AML-193 (cell line): ENCODE results near the gene GOLM1.
"Not testable (repeated sequence)": the region's sequence is repeated elsewhere in the genome, so short reads cannot be mapped to it uniquely, and the experiment has no call there.

ENCODE experiments used
- DNase-seq, 2 experiments: peaks; one replicate each; lab custom pipeline; 2025; lab: John Stamatoyannopoulos, UW

GOLM1 gene

GRCh38 chr9:86098824-86099700 lies at the start of gene GOLM1:
GOLM1 (minus strand) TSS chr9:86099558; CDS start chr9:86079320, 20,238 bp downstream.
- no peak for DNase-seq

DNA sequence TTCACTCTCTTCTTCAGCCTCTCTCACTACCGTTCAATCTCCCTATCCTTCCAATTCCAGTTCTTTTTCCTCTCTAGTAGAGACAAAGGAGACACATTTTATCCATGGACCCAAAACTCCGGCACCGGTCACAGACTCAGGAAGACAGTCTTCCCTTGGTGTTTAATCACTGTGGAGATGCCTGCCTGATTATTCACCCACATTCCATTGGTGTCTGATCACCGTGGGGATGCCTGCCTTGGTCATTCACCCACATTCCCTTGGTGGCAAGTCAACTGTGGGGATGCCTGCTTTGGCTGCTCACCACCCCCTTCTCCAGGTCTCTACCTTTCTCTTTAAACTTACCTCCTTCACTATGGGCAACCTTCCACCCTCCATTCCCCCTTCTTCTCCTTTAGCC lies 47.3 kb upstream of the GOLM1 start:
- not testable (repeated sequence) for DNase-seq

GRCh38 chr9:86145960-86146359 lies 46.6 kb upstream of the GOLM1 start:
- DNase-seq, result not testable (repeated sequence)

GRCh38 chr9:86142973-86143372 lies 43.6 kb upstream of the GOLM1 start:
- DNase-seq, result no peak

GRCh38 chr9:86141843-86142242 lies 42.5 kb upstream of the GOLM1 start:
- no peak for DNase-seq

- no peak for DNase-seq
Observed at GRCh38 chr9:86135371-86135770, 36.0 kb upstream of the GOLM1 start.

GRCh38 chr9:86134361-86134760 lies 35.0 kb upstream of the GOLM1 start:
- no peak for DNase-seq

GRCh38 chr9:86128235-86128822 lies 29.0 kb upstream of the GOLM1 start:
- DNase-seq, result no peak

DNA sequence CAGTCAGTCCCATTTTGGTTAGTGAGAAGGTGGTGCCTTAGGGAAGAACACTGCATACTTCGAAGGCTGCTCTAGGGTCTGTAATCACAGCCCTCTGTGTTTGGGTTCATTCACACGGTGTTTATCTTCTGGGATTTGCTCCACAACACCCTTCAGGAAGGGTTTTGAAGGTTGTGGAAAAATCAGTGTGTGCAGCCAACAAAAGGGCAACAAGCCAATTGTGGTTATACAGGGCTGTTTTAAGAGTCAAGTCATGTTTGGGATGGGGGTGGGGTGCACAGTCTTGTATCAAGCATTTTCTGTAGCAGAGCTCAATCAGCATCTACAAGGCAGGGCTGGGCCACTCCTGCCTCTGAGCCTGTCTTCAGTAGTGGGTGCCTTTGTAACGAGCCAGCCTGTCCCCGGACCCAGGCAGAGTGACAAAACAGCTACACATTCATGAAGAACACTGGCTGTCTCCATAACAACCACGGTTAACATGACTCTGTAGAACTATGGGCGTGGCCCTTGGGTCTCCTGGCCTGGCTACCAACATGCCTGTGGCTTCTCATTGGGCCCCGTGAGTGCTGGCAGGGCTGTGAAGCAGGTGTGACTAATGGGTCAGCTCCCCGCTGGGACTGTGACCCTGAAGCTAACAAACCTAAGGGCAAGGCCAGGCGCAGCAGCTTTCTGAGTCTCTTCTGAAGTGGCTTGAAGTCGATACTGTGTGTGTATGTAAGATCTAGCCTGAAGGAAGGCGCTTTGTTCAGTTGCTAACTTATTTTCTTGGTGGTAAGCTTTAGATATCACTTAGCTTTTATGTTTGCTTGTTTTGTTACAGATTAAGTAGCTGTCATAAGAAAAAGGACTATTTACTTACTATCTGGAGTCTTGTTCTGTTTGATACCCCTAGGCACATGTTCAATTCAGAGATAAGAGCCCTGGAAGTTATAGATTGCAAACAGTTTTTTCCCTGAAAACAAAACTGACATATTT lies 27.9 kb upstream of the GOLM1 start:
- no peak for DNase-seq

GRCh38 chr9:86122311-86122710 lies 23.0 kb upstream of the GOLM1 start:
- DNase-seq, result no peak

GRCh38 chr9:86119457-86119856 lies 20.1 kb upstream of the GOLM1 start:
- no peak for DNase-seq

GRCh38 chr9:86116425-86116824 lies 17.1 kb upstream of the GOLM1 start:
- DNase-seq, result no peak

GRCh38 chr9:86115886-86116285 lies 16.5 kb upstream of the GOLM1 start:
- no peak for DNase-seq

DNA sequence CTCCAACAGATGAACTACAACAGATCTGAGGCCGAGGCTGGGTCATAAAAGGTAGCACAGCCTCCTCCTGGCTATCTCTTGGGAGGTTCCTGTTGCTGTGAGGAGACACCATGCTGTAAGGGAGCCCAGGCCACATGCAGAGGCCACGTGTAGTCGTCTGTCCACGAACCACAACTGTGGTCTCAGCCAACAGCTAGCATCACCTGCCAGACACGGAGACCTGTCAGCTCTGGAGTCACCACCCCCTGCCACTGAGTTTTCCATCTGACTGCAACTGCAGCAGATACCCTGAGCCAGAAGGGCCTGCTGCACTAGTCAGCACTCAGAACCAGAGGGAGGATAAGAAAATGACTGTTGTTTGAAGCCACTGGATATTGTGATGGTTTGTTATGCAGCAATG lies 12.7 kb upstream of the GOLM1 start:
- DNase-seq, result no peak

- DNase-seq, result no peak
Observed at GRCh38 chr9:86102626-86103025, 3.3 kb upstream of the GOLM1 start.

- DNase-seq, result no peak
Observed at GRCh38 chr9:86099701-86100364, 475 bp upstream of the GOLM1 start.

DNA sequence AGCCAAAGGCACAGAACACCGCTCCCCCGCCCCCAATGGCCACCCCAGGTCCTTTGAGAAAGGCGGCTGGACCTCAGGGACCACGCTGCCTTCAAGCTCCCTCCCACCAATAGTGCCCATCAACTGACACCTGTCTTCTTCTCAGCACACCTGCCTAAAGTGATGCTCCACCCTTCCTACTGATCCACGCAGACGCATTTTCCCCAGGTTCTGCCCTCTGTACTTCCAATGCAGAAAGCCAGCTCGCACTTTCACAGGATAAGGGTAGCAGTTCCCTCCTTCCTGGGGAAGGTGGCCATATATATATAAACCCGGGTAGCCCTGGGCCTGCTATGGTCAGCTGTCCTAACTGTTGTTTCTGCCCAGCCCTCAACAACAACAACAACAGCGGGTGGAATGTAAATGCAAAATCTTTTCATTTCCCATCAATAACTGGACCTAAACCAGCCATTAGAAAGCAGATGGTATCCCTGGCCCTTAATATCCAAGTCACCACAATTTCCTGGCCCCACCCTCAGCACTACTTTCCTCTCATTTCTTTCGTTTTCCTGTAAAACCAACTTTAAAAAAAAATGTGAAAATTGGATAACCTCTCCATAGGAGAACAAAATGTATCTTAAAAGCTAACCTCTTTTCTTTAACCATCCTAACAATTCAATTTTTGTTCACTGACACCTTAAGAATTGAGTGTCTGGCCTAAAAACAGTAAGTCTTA lies 1.7 kb downstream of the GOLM1 start:
- no peak for DNase-seq

DNA sequence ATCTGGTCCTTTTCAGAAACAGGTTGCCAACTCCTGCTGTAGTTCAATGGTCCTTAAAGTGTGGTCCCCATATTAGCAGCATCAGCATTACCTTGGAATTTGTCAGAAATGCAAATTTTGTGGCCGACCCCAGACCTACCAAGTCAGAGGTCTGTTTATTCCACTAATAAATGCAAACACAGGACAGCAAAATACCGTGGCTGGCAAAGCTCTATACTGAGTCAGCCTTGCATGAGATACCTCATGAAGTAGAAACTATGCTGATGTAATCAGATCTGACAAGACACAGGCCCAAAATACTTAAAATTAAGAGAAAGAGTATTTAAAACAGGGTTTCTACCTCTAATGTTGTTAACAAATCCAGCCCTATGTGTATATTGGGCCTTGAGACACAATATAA lies 3.0 kb downstream of the GOLM1 start:
- no peak for DNase-seq

- DNase-seq, result no peak
Observed at GRCh38 chr9:86093788-86094555, 5.4 kb downstream of the GOLM1 start.

DNA sequence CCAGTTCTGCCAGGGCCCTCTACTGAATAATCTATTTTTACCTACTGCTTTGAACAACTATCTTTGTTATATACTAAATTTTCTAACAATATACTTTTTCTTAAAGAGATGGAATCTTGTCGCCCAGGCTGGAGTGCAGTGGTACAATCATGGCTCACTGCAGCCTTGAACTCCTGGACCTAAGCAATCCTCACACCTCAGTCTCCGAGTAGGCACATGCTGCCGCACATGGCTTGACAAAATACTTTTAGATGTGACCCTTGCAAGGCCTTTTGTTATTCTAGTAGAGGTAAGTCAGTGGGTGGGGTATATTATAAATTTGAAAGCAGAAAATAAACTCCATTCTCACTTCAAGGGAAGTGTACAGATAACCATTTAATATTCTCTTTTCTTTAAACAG lies 7.9 kb downstream of the GOLM1 start:
- DNase-seq, result no peak
